Measurements from ENCODE around the gene RSRC1.
A peak's percentile ranks its signal among the peaks of the same experiment; 100 is the strongest.

The RSRC1 gene

GRCh38 chr3:158420654-158421396 lies 310.9 kb downstream of the RSRC1 start:
- FAIRE-seq (peak; percentile 51), DNase-seq (ENCODE audit: insufficient read length) (no peak)
- TF ChIP-seq TAF1 (IDR thresholded peaks at IDR 0.05; ENCODE audit: borderline replicate concordance, low read depth, low read length) (no peak), POLR2A (IDR thresholded peaks at IDR 0.05; ENCODE audit: low read depth, low read length) (no peak), POLR2AphosphoS5 (IDR thresholded peaks at IDR 0.05; ENCODE audit: low read depth, low read length) (no peak)

- DNase-seq (ENCODE audit: insufficient read length) = no peak
- TF ChIP-seq TAF1 (IDR thresholded peaks at IDR 0.05; ENCODE audit: borderline replicate concordance, low read depth, low read length) (no peak), POLR2AphosphoS5 (IDR thresholded peaks at IDR 0.05; ENCODE audit: low read depth, low read length) (no peak), POLR2A (IDR thresholded peaks at IDR 0.05; ENCODE audit: low read depth, low read length) (no peak)
- FAIRE-seq = no peak
Observed at GRCh38 chr3:158430448-158430847, 320.6 kb downstream of the RSRC1 start.

- FAIRE-seq (no peak), DNase-seq (ENCODE audit: insufficient read length) (no peak)
- no peak for TF ChIP-seq TAF1 (IDR thresholded peaks at IDR 0.05; ENCODE audit: borderline replicate concordance, low read depth, low read length)
- no peak for TF ChIP-seq POLR2A (IDR thresholded peaks at IDR 0.05; ENCODE audit: low read depth, low read length)
- no peak for TF ChIP-seq POLR2AphosphoS5 (IDR thresholded peaks at IDR 0.05; ENCODE audit: low read depth, low read length)
Observed at GRCh38 chr3:158430968-158431367, 321.1 kb downstream of the RSRC1 start.

GRCh38 chr3:158431829-158432228 lies 321.9 kb downstream of the RSRC1 start:
- FAIRE-seq (no peak), DNase-seq (ENCODE audit: insufficient read length) (no peak)
- no peak for TF ChIP-seq POLR2AphosphoS5 (IDR thresholded peaks at IDR 0.05; ENCODE audit: low read depth, low read length)
- no peak for TF ChIP-seq TAF1 (IDR thresholded peaks at IDR 0.05; ENCODE audit: borderline replicate concordance, low read depth, low read length)
- no peak for TF ChIP-seq POLR2A (IDR thresholded peaks at IDR 0.05; ENCODE audit: low read depth, low read length)

GRCh38 chr3:158434412-158435038 lies 324.6 kb downstream of the RSRC1 start:
- TF ChIP-seq POLR2AphosphoS5 (IDR thresholded peaks at IDR 0.05; ENCODE audit: low read depth, low read length) (no peak), TAF1 (IDR thresholded peaks at IDR 0.05; ENCODE audit: borderline replicate concordance, low read depth, low read length) (no peak), POLR2A (IDR thresholded peaks at IDR 0.05; ENCODE audit: low read depth, low read length) (no peak)
- DNase-seq (ENCODE audit: insufficient read length) (no peak), FAIRE-seq (peak; percentile 76)

GRCh38 chr3:158443632-158444031 lies 333.7 kb downstream of the RSRC1 start:
- FAIRE-seq = peak; percentile 75
- TF ChIP-seq POLR2A (IDR thresholded peaks at IDR 0.05; ENCODE audit: low read depth, low read length) (no peak), POLR2AphosphoS5 (IDR thresholded peaks at IDR 0.05; ENCODE audit: low read depth, low read length) (no peak), TAF1 (IDR thresholded peaks at IDR 0.05; ENCODE audit: borderline replicate concordance, low read depth, low read length) (no peak)
- no peak for DNase-seq (ENCODE audit: insufficient read length)

GRCh38 chr3:158447408-158447807 lies 337.5 kb downstream of the RSRC1 start:
- FAIRE-seq = no peak
- DNase-seq (ENCODE audit: insufficient read length) = no peak
- TF ChIP-seq POLR2A (IDR thresholded peaks at IDR 0.05; ENCODE audit: low read depth, low read length) (no peak), TAF1 (IDR thresholded peaks at IDR 0.05; ENCODE audit: borderline replicate concordance, low read depth, low read length) (no peak), POLR2AphosphoS5 (IDR thresholded peaks at IDR 0.05; ENCODE audit: low read depth, low read length) (no peak)

GRCh38 chr3:158451405-158452055 lies 341.6 kb downstream of the RSRC1 start:
- TF ChIP-seq POLR2A (IDR thresholded peaks at IDR 0.05; ENCODE audit: low read depth, low read length) (no peak), POLR2AphosphoS5 (IDR thresholded peaks at IDR 0.05; ENCODE audit: low read depth, low read length) (no peak), TAF1 (IDR thresholded peaks at IDR 0.05; ENCODE audit: borderline replicate concordance, low read depth, low read length) (no peak)
- DNase-seq (ENCODE audit: insufficient read length) (no peak), FAIRE-seq (no peak)

- DNase-seq (ENCODE audit: insufficient read length) = no peak
- FAIRE-seq = no peak
- TF ChIP-seq TAF1 (IDR thresholded peaks at IDR 0.05; ENCODE audit: borderline replicate concordance, low read depth, low read length) = no peak
- TF ChIP-seq POLR2AphosphoS5 (IDR thresholded peaks at IDR 0.05; ENCODE audit: low read depth, low read length) = no peak
- TF ChIP-seq POLR2A (IDR thresholded peaks at IDR 0.05; ENCODE audit: low read depth, low read length) = no peak
Observed at GRCh38 chr3:158452334-158452733, 342.4 kb downstream of the RSRC1 start.

GRCh38 chr3:158453004-158453403 lies 343.1 kb downstream of the RSRC1 start:
- no peak for TF ChIP-seq POLR2AphosphoS5 (IDR thresholded peaks at IDR 0.05; ENCODE audit: low read depth, low read length)
- TF ChIP-seq TAF1 (IDR thresholded peaks at IDR 0.05; ENCODE audit: borderline replicate concordance, low read depth, low read length) = no peak
- no peak for TF ChIP-seq POLR2A (IDR thresholded peaks at IDR 0.05; ENCODE audit: low read depth, low read length)
- FAIRE-seq (no peak), DNase-seq (ENCODE audit: insufficient read length) (no peak)

- TF ChIP-seq POLR2A (IDR thresholded peaks at IDR 0.05; ENCODE audit: low read depth, low read length) (no peak), POLR2AphosphoS5 (IDR thresholded peaks at IDR 0.05; ENCODE audit: low read depth, low read length) (no peak), TAF1 (IDR thresholded peaks at IDR 0.05; ENCODE audit: borderline replicate concordance, low read depth, low read length) (no peak)
- FAIRE-seq (no peak), DNase-seq (ENCODE audit: insufficient read length) (no peak)
Observed at GRCh38 chr3:158453865-158454264, 344.0 kb downstream of the RSRC1 start.

All from GM12892 (cell line).